Upper lobe of left lung (tissue), 6 donors: ENCODE measurements around the gene CACNB4. TPM values are rescaled to one million over a fixed set of nuclear protein-coding genes. Genes with fewer than 3 reads are reported as not detected.
A peak's percentile ranks its signal among the peaks of the same experiment; 100 is the strongest.

Source experiments
- ATAC-seq, 2 donors: fragments of 200-7000 bp; cut with Tn5 transposase; one replicate each; pipeline ENCODE4 v1.9.1; 2022; ENCODE audit warnings: mild to moderate bottlenecking in 2 of 2, moderate library complexity in 2 of 2; ENCODE audit not compliant: low FRiP score in 2 of 2
- DNase-seq, 2 donors: peaks; one replicate each; pipeline ENCODE4 v3.0.0-alpha.2; 2019 to 2020
- H3K27ac ChIP-seq, 4 donors: fragments of 200-600 bp; sonication (generic); one replicate each; pipeline ENCODE4 v1.5.1; 2016 to 2019
- H3K27me3 ChIP-seq, 4 donors: fragments of 200-600 bp; sonication (generic); one replicate each; pipeline ENCODE4 v1.5.1; 2017 to 2019
- H3K36me3 ChIP-seq, 4 donors: fragments of 200-600 bp; sonication (generic); one replicate each; pipeline ENCODE4 v1.5.1; 2016 to 2019
- H3K4me1 ChIP-seq, 4 donors: fragments of 200-600 bp; sonication (generic); one replicate each; pipeline ENCODE4 v1.5.1; 2018 to 2019
- H3K4me3 ChIP-seq, 4 donors: fragments of 200-600 bp; sonication (generic); one replicate each; pipeline ENCODE4 v1.5.1; 2017 to 2019; ENCODE audit warnings: mild to moderate bottlenecking in 2 of 4, moderate library complexity in 1 of 4
- H3K9me3 ChIP-seq, 4 donors: fragments of 200-600 bp; sonication (generic); one replicate each; pipeline ENCODE4 v1.5.1; 2018 to 2019
- EP300 ChIP-seq, 4 donors: sonication (generic); formaldehyde crosslinking; IDR thresholded peaks; one replicate each; pipeline ENCODE4 v1.5.1; 2017; ENCODE audit warnings: antibody characterized with exemption in 4 of 4, control low read depth in 2 of 4
- POLR2A ChIP-seq, 4 donors: fragments of 450-650 bp; IDR thresholded peaks; one replicate each; pipeline ENCODE4 v1.5.1; 2016 to 2017; ENCODE audit warnings: antibody characterized with exemption in 4 of 4, mild to moderate bottlenecking in 2 of 4
- POLR2AphosphoS5 ChIP-seq, 2 donors: sonication (generic); formaldehyde crosslinking; IDR thresholded peaks; one replicate each; pipeline ENCODE4 v1.5.1; 2017; ENCODE audit warnings: antibody characterized with exemption in 2 of 2
- WGBS, 2 donors: methylation state at CpG; one replicate each; pipeline ENCODE4 v1.1.5; 2017 to 2018; 5-methylcytosine and 5-hydroxymethylcytosine counted together
- total RNA-seq, 6 donors: library from RNA; depleted of rRNA in 4 of 6; stranded (reverse); fragments of >200 nt in 4 of 6; gene quantifications; one replicate each; pipeline versions ENCODE4 v1.1.0 to v1.2.1, GENCODE V29; 2016 to 2021
- TF ChIP-seq, protein P1 (sequence below), 6 experiments: fragments of 450-650 bp in 4 of 6; fragments of 200-600 bp in 2 of 6; sonication (generic) in 2 of 6; IDR thresholded peaks; one replicate each; pipeline ENCODE4 v1.5.1; 2016 to 2019; ENCODE audit warnings: antibody characterized with exemption in 6 of 6
- donor health status: DM: no; HTN: no; CAD: no; lungs with moderate emphysema.
- donor health status: DM: no; HTN: yes; CAD: no; lungs with severe emphysema.

The CACNB4 gene
- total RNA-seq, 6 donors from 2014 or later: 7.7 to 21.0 (median 12.8) TPM

DNA sequence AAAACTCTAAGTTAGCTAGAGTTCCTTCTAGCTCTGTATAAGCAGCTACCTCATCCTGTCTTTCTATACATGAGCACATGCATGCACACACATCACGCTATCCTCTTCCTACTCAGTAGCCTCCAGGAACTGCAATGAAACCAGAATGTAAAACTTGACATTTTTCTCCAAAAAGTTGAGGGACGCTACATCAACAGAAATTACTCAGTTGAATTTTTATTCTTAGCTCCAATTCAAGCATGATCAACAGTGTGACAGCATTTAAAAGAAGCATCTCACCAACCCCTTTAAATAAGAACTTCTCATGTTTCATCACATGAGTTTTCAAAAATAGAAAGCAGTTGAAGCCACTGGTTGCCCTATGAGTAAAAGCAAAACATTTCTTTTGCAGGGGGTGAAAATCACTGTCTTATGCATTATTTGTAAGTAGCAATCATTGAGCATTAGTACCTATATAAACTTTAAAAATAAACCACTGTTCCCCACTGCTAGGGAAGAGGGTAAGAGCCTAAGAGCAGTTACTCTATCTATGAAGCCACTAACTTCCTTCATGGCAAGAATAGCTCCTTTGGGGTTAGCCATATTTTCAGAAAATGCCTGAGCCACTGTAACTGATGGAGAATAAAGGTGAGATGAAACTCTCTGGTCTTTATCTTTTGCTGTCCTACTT is 192.7 kb downstream of the CACNB4 start:
- 77 to 89% methylated on average over 2 of the region's 2 CpGs for WGBS, 2 donors

DNA sequence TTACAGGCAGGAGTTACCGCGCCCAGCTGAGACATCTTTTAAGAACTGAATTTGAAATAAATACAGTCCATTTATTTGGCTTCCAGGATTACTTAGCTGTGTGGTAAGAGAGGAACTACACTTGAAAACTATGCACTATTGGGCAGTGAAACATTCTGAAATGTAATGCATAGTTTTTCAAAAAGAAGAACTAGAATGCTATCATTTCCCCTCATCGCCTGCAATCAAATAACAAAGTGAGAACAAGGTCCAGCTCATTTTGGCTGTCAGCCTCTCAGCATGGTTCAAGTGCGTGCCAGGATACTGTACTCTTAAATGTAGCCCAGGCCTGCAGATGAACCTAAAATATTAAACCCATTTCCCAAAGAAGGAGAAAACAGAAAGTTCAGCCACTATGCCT is 194.0 kb downstream of the CACNB4 start:
- ATAC-seq (peak in 1 of 2 donors; percentile 58), DNase-seq (no peak)
- TF ChIP-seq POLR2AphosphoS5 (IDR thresholded peaks at IDR 0.05) (no peak), POLR2A (IDR thresholded peaks at IDR 0.05) (no peak), EP300 (IDR thresholded peaks at IDR 0.05) (no peak)
- TF ChIP-seq, protein P1, sequence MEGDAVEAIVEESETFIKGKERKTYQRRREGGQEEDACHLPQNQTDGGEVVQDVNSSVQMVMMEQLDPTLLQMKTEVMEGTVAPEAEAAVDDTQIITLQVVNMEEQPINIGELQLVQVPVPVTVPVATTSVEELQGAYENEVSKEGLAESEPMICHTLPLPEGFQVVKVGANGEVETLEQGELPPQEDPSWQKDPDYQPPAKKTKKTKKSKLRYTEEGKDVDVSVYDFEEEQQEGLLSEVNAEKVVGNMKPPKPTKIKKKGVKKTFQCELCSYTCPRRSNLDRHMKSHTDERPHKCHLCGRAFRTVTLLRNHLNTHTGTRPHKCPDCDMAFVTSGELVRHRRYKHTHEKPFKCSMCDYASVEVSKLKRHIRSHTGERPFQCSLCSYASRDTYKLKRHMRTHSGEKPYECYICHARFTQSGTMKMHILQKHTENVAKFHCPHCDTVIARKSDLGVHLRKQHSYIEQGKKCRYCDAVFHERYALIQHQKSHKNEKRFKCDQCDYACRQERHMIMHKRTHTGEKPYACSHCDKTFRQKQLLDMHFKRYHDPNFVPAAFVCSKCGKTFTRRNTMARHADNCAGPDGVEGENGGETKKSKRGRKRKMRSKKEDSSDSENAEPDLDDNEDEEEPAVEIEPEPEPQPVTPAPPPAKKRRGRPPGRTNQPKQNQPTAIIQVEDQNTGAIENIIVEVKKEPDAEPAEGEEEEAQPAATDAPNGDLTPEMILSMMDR (IDR thresholded peaks at IDR 0.05): no peak
- Histone ChIP-seq H3K27me3 (no peaks in the 10 kb centered on the region), H3K9me3 (no peaks in the 10 kb centered on the region), H3K4me1 (peaks cover 5 to 16% (median 12%) of the 10 kb centered on the region in 4 donors), H3K36me3 (no peaks in the 10 kb centered on the region), H3K4me3 (no peak overlapping the region), H3K27ac (no peak overlapping the region)
- WGBS, 2 donors: 77 to 87% methylated on average over 4 of the region's 4 CpGs

More for the DNA sequence above, 192.7 kb downstream of the CACNB4 start:
- no peak overlapping the region for H3K4me3 ChIP-seq
- ATAC-seq (no peak), DNase-seq (no peak)
- H3K36me3 ChIP-seq: no peaks in the 10 kb centered on the region
- H3K4me1 ChIP-seq: peaks cover 5 to 14% (median 11%) of the 10 kb centered on the region in 4 donors
- no peaks in the 10 kb centered on the region for H3K9me3 ChIP-seq
- TF ChIP-seq EP300 (IDR thresholded peaks at IDR 0.05): no peak
- no peak for TF ChIP-seq POLR2AphosphoS5 (IDR thresholded peaks at IDR 0.05)
- no peak for TF ChIP-seq POLR2A (IDR thresholded peaks at IDR 0.05)
- TF ChIP-seq, protein P1 (IDR thresholded peaks at IDR 0.05): no peak
- H3K27ac ChIP-seq: no peak overlapping the region
- no peaks in the 10 kb centered on the region for H3K27me3 ChIP-seq

DNA sequence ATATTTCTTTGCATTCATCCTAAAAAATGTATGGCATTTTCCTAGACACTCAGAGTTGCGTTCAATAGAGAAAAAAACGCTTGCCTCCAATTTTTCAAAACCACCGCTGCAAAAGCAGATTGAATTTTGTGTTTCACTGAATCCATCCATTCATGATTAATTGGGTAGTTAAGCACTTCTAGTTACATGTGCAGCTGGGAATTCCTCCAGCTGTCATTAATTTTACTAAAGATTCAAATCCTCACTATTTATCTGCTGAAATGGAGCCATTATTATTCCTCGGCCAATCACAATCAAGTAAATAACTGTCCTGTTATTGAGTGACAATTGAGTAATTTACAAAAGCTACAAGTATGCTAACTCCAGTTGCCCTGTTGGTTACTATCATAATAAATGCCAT is 194.8 kb downstream of the CACNB4 start:
- ATAC-seq: no peak
- Histone ChIP-seq H3K9me3 (no peaks in the 10 kb centered on the region), H3K36me3 (no peaks in the 10 kb centered on the region), H3K27ac (no peak overlapping the region), H3K4me3 (no peak overlapping the region), H3K27me3 (no peaks in the 10 kb centered on the region), H3K4me1 (peaks cover 5 to 18% (median 12%) of the 10 kb centered on the region in 4 donors)
- TF ChIP-seq, protein P1 (IDR thresholded peaks at IDR 0.05): no peak
- TF ChIP-seq POLR2A (IDR thresholded peaks at IDR 0.05): no peak
- no peak for TF ChIP-seq EP300 (IDR thresholded peaks at IDR 0.05)
- no peak for TF ChIP-seq POLR2AphosphoS5 (IDR thresholded peaks at IDR 0.05)
- no peak for DNase-seq
- 83% methylated on average over 4 of the region's 4 CpGs for WGBS, 2 donors

DNA sequence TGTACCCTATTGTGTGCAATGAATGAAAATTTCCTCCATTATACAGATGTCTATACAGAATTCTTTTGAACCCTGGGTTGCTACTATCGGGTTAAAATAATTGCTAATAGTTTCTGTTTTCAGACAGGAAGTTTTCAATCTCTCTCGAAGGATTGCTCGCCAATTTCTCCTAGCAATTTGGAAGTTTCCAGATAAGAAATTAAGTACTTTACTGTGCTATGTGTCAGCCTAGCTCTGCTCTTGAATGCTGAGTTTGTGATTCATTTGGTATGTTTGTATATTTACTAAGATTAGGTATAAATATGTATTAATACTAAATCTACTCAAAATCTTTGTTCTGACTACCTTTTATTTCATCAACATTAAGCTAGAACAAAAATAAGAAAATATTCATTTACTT is 196.0 kb downstream of the CACNB4 start:
- no peak overlapping the region for H3K27ac ChIP-seq
- ATAC-seq: no peak

More for the DNA sequence above, 196.0 kb downstream of the CACNB4 start:
- Histone ChIP-seq H3K9me3 (no peaks in the 10 kb centered on the region), H3K27me3 (no peaks in the 10 kb centered on the region), H3K4me1 (peaks cover 0 to 9% (median 4%) of the 10 kb centered on the region in 4 donors), H3K36me3 (no peaks in the 10 kb centered on the region), H3K4me3 (no peak overlapping the region)
- no peak for DNase-seq
- TF ChIP-seq, protein P1 (IDR thresholded peaks at IDR 0.05): no peak
- no peak for TF ChIP-seq POLR2AphosphoS5 (IDR thresholded peaks at IDR 0.05)
- no peak for TF ChIP-seq EP300 (IDR thresholded peaks at IDR 0.05)
- no peak for TF ChIP-seq POLR2A (IDR thresholded peaks at IDR 0.05)
- 52 to 59% methylated on average over 3 of the region's 3 CpGs for WGBS, 2 donors
